Spinal cord (tissue), 10 donors: ENCODE data around the gene CEP162. TPM values are rescaled to one million over a fixed set of nuclear protein-coding genes. Genes with fewer than 3 reads are reported as not detected.
"Not testable (repeated sequence)": the region's sequence is repeated elsewhere in the genome, so short reads cannot be mapped to it uniquely, and the experiment has no call there.

ENCODE experiments used
- DNase-seq, 6 donors: peaks; one replicate each; pipeline versions ENCODE4 v3.0.0 to v3.0.0-alpha.2; 2013 to 2015; ENCODE audit warnings: low spot score in 6 of 6, low read depth in 4 of 6
- H3K27ac ChIP-seq: one replicate; pipeline ENCODE4 v1.5.1; 2013; ENCODE audit warnings: low read depth, low read length, control low read depth
- H3K27me3 ChIP-seq: one replicate; pipeline ENCODE4 v1.6.1; 2013; ENCODE audit warnings: low read length; ENCODE audit not compliant: control insufficient read depth, insufficient read depth
- H3K36me3 ChIP-seq: one replicate; pipeline ENCODE4 v1.6.1; 2013; ENCODE audit warnings: low read length; ENCODE audit not compliant: control insufficient read depth, insufficient read depth
- H3K4me1 ChIP-seq: one replicate; pipeline ENCODE4 v1.6.1; 2013; ENCODE audit warnings: low read length; ENCODE audit not compliant: control insufficient read depth, insufficient read depth
- H3K4me3 ChIP-seq: one replicate; pipeline ENCODE4 v1.5.1; 2013; ENCODE audit warnings: low read depth, low read length, control low read depth
- H3K9me3 ChIP-seq: one replicate; pipeline ENCODE4 v1.6.1; 2013; ENCODE audit warnings: low read length; ENCODE audit not compliant: control insufficient read depth, insufficient read depth
- WGBS: methylation state at CpG from one replicate; pipeline ENCODE4 v1.1.5; 2013; ENCODE audit warnings: missing lambda C conversion rate; ENCODE audit not compliant: insufficient coverage; 5-methylcytosine and 5-hydroxymethylcytosine counted together
- polyA plus RNA-seq, 2 donors: library from polyadenylated mRNA; unstranded; fragments of 120-200 nt; gene quantifications; one replicate each; pipeline ENCODE4 v1.2.1, GENCODE V29; 2013; ENCODE audit not compliant: insufficient read length in 2 of 2
- total RNA-seq, 2 donors: library from RNA; depleted of rRNA in 1 of 2; stranded (reverse); fragments of 120-200 nt in 1 of 2; fragments of >200 nt in 1 of 2; gene quantifications; one replicate each; pipeline versions ENCODE4 v1.2.3 to v1.2.4, GENCODE V29; 2013 to 2014
- donor health status: healthy.

Gene CEP162
- total and polyA plus RNA-seq, 4 donors: 10.2 to 19.1 (median 14.5) TPM

DNA sequence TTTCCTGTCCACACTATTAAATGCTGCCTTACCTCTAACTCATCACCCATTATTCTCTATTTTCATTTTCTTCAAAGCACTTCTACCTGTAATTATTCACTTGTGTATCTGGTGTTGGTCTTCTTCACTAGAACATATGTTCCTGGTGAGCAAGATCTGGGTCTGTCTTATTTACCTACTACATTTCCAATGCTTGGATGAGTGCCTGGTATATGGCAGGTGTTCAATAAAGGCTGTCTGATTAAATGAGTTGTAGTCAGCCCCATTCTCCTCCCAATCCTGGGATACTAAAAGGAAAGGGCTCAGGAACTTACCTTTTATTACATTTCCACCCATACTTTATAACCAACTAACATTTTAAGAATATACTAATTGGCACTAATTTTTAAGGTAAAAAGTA lies 61.0 kb downstream of the CEP162 start:
- Histone ChIP-seq H3K4me3 (no peak overlapping the region), H3K4me1 (no peaks in the 10 kb centered on the region), H3K36me3 (peaks cover 4% of the 10 kb centered on the region), H3K9me3 (no peaks in the 10 kb centered on the region), H3K27me3 (no peaks in the 10 kb centered on the region), H3K27ac (no peak overlapping the region)
- DNase-seq: no peak

DNA sequence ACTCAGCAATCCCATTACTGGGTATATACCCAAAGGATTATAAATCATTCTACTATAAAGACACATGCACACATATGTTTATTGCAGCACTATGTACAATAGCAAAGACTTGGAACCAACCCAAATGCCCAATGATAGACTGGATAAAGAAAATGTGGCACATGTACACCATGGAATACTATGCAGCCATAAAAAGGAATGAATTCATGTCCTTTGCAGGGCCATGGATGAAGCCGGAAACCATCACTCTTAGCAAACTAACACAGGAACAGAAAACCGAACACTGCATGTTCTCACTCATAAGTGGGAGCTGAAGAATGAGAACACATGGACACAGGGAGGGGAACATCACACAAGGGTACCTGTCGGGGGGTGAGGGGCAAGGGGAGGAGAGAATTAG lies 63.1 kb downstream of the CEP162 start:
- not testable (repeated sequence) for H3K4me1 ChIP-seq, H3K9me3 ChIP-seq, H3K27ac ChIP-seq, H3K36me3 ChIP-seq, H3K4me3 ChIP-seq, DNase-seq, H3K27me3 ChIP-seq
- no CpG with 5 or more reads among the region's 3 CpGs for WGBS

DNA sequence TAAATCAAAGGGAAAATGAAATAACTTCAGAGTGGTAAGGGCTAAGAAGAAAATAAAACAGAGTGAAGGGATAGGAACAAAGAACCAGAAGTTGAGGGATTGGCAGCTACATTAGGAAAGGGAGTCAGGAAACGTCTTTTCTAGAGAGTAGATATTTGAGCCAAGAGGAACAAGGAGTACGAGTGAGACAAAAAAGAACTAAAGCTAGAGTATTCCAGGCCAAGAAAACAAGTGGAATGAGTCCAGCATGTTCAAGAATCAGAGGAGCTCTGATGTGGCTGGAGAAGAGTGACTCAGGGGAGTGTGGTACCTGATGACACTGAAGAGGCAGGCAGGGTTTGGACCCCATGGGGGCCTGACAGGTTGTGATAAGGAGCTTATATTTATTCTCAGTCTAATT lies 66.3 kb downstream of the CEP162 start:
- Histone ChIP-seq H3K27ac (no peak overlapping the region), H3K4me3 (no peak overlapping the region), H3K9me3 (no peaks in the 10 kb centered on the region), H3K27me3 (no peaks in the 10 kb centered on the region), H3K36me3 (no peaks in the 10 kb centered on the region), H3K4me1 (no peaks in the 10 kb centered on the region)
- 45% methylated on average over 2 of the region's 2 CpGs for WGBS
- DNase-seq: no peak

DNA sequence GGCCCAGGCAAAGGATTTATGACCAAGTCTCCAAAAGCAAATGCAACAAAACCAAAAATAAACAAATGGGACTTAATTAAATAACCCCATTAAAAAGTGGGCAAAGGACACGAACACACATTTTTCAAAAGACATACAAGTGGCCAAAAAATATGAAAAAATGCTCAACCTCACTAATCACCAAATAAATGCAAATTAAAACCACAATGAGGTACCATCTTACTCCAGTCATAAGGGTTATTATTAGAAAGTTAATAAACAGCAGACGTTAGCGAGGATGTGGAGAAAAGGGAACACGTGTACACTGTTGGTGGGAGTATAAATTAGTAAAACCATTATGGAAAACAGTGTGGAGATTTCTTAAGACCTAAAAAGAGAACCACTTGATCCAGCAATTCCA lies 71.1 kb downstream of the CEP162 start:
- no peak for DNase-seq
- H3K4me1 ChIP-seq: no peaks in the 10 kb centered on the region
- H3K36me3 ChIP-seq: peaks cover 4% of the 10 kb centered on the region
- no peaks in the 10 kb centered on the region for H3K27me3 ChIP-seq
- H3K9me3 ChIP-seq: no peaks in the 10 kb centered on the region
- WGBS: no CpG with 5 or more reads among the region's 4 CpGs
- no peak overlapping the region for H3K4me3 ChIP-seq
- no peak overlapping the region for H3K27ac ChIP-seq

DNA sequence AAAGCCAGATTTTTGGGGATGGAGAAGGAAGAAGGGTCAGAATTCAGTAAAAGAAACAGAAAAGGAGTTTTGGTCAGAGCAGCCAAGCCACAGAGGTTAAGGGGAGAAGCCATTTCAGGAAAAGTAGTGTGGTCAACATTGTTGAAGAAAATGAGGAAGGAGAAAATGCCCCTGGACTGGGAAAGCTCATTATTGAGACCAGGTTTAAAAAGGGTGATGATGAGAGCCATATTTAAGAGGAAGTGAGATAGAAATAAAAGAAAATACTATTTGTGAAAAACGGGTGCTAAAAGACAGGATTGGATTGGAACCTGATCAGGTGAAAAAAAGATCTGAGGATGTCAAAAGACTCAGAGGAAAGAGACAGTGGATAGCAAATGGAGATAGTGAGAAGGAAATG lies 75.8 kb downstream of the CEP162 start:
- Histone ChIP-seq H3K27ac (no peak overlapping the region), H3K27me3 (no peaks in the 10 kb centered on the region), H3K4me3 (no peak overlapping the region), H3K4me1 (no peaks in the 10 kb centered on the region), H3K36me3 (peaks cover 4% of the 10 kb centered on the region), H3K9me3 (no peaks in the 10 kb centered on the region)
- 93% methylated on average over 1 of the region's 1 CpG for WGBS
- no peak for DNase-seq

DNA sequence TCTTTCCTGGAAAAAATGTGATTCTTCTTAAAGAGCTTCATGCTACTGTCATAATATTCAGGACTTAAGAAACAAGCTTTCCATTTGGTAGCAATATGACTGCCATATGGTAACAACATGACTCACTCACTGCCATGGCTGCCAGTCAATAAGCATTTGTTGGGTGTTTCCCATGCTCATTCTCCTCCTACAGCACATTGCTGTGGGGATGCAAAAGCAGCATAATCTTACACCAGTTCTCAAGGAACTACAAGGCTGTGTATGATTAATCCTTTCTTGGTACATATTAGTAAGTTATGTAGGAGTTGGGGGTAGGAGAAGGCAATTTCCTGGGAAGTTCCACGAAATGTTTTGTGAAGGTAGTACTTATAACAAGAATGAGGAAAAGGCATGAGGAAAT lies 76.7 kb downstream of the CEP162 start:
- H3K27ac ChIP-seq: no peak overlapping the region
- WGBS: 95% methylated on average over 1 of the region's 1 CpG
- H3K4me3 ChIP-seq: no peak overlapping the region
- H3K36me3 ChIP-seq: peaks cover 4% of the 10 kb centered on the region
- no peaks in the 10 kb centered on the region for H3K4me1 ChIP-seq
- H3K9me3 ChIP-seq: no peaks in the 10 kb centered on the region
- H3K27me3 ChIP-seq: no peaks in the 10 kb centered on the region
- peak in 1 of 6 donors; percentile 80 for DNase-seq

DNA sequence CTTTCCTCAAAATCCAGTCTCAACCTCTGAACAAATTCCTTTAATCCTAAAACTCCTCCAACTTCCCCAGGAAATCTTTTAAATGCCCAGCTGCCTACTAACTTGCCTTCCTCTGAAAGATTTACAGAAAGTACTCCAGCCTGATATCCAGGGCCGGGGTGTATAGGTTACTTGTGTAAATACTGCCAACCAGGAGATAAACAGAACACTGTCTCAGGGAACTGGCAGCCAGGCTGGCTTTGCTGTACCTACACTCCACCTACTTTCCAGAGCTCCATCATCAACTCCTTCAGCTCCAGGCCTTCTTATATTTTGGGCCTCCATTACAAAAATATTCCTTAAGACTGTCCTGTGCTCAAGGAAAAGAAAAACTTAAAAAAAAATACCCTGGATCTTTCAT lies 85.9 kb downstream of the CEP162 start:
- Histone ChIP-seq H3K9me3 (no peaks in the 10 kb centered on the region), H3K27me3 (no peaks in the 10 kb centered on the region), H3K4me3 (no peak overlapping the region), H3K27ac (no peak overlapping the region), H3K36me3 (no peaks in the 10 kb centered on the region), H3K4me1 (no peaks in the 10 kb centered on the region)
- DNase-seq: no peak
- no CpG with 5 or more reads among the region's 1 CpG for WGBS

DNA sequence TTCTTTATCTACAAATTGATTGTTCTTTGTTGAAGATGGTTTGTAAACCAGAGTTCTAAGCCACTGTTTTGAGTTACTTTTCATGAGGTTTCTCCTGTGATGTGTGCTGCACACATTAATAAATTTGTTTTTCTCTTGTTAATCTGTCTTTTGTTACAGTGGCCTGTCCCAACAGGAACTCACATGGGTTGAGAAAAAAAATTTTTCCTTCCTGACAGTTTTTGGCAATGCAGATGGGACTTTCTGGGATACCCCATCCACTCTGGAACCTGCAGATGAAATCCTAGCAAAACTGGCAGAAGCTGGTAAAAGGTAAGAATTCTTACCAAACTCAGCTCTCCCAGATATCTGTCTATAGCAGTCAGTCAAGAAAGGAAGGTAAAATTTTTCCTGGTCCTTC lies 88.1 kb downstream of the CEP162 start:
- no peaks in the 10 kb centered on the region for H3K27me3 ChIP-seq
- H3K9me3 ChIP-seq: no peaks in the 10 kb centered on the region
- H3K36me3 ChIP-seq: peaks cover 2% of the 10 kb centered on the region
- H3K27ac ChIP-seq: no peak overlapping the region
- H3K4me1 ChIP-seq: no peaks in the 10 kb centered on the region
- no peak for DNase-seq
- no peak overlapping the region for H3K4me3 ChIP-seq

DNA sequence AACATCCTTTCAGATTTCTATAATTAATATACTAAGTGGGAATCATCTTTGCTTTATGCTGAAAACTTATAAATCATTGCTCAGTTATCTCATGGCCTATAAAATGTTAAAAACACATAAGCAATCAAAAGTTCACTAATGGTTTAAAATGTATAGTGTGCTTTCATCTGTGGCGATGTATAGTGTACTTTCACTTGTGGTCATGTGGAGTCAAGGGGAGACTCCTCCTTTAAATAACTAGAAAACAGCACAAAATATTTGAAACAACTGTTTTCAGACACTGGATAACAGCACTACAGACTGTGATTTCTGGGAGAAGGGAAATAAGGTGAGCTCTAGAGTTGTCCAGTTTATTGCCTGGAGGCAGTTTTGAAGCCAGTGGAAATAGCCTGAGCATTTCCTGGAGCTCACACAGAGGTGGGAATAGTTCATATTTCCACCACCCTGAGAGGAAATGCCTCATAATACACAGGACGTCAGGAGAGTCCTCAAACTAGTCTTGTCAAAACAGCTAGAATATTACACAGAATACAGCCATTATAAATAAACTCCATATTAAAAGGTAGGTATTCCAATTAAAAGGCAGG lies 89.4 kb downstream of the CEP162 start:
- H3K27ac ChIP-seq: no peak overlapping the region
- H3K9me3 ChIP-seq: no peaks in the 10 kb centered on the region
- no peaks in the 10 kb centered on the region for H3K4me1 ChIP-seq
- no peaks in the 10 kb centered on the region for H3K27me3 ChIP-seq
- no peak overlapping the region for H3K4me3 ChIP-seq
- no CpG with 5 or more reads among the region's 2 CpGs for WGBS
- H3K36me3 ChIP-seq: peaks cover 8% of the 10 kb centered on the region
- no peak for DNase-seq

DNA sequence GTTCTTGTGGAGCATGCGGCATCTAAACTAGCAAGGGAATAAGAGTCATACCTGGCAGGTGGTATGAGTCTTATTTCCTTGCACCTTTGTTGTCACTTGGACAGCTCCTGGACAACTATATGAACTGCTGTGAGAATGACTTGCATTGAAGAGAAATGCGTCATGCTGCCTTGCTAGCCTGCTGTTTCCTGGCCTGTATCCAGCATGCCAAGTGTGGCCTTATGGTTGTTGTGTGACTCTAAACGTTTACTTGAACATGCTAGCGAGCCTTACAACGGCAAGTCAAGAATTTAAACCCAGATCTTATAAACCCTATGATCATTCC lies 90.4 kb downstream of the CEP162 start:
- WGBS: 80% methylated on average over 1 of the region's 5 CpGs
- Histone ChIP-seq H3K4me3 (no peak overlapping the region), H3K4me1 (no peaks in the 10 kb centered on the region), H3K27ac (no peak overlapping the region), H3K9me3 (no peaks in the 10 kb centered on the region), H3K36me3 (peaks cover 8% of the 10 kb centered on the region), H3K27me3 (no peaks in the 10 kb centered on the region)
- peak in 4 of 6 donors; percentile 5 to 62 (median 34) for DNase-seq
